Measurements from ENCODE around the gene ZDHHC4. TPM values are rescaled to one million over a fixed set of nuclear protein-coding genes. Genes with fewer than 3 reads are reported as not detected.

ZDHHC4 gene
- total and polyA plus RNA-seq, 2 of the 13 experiments (the other 11 are each of a cell fraction or from before 2014, with no cell fraction given) = 83.2 to 188 TPM

GRCh38 chr7:6636741-6637543, 59.7 kb downstream of the ZDHHC4 start, which contains the start of gene ZNF316 (continued):
- TF ChIP-seq DBP (CRISPR knock-in tag; IDR thresholded peaks at IDR 0.05; ENCODE audit: not compliant biosample characterization) (no peak), ZNF484 (CRISPR knock-in tag; IDR thresholded peaks at IDR 0.05; ENCODE audit: borderline replicate concordance, low read depth) (no peak), ZFP36L1 (CRISPR knock-in tag; IDR thresholded peaks at IDR 0.05) (no peak), ZNF276 (CRISPR knock-in tag; IDR thresholded peaks at IDR 0.05; ENCODE audit: low read depth) (no peak), TBX2 (CRISPR knock-in tag; IDR thresholded peaks at IDR 0.05; ENCODE audit: borderline replicate concordance) (0 out of 2 replicates have a peak, but pooled peaks have one; percentile 19), ZNF382 (CRISPR knock-in tag; IDR thresholded peaks at IDR 0.05; ENCODE audit: borderline replicate concordance) (no peak), EEA1 (CRISPR knock-in tag; IDR thresholded peaks at IDR 0.05; ENCODE audit: borderline replicate concordance) (0 out of 2 replicates have a peak, but pooled peaks have one; percentile 20), ZNF691 (CRISPR knock-in tag; IDR thresholded peaks at IDR 0.05; ENCODE audit: borderline replicate concordance, low read depth) (no peak), ZNF550 (CRISPR knock-in tag; IDR thresholded peaks at IDR 0.05; ENCODE audit: borderline replicate concordance) (no peak), ZFX (CRISPR knock-in tag; IDR thresholded peaks at IDR 0.05; ENCODE audit: low read depth) (peak; percentile 52), ESRRA (CRISPR knock-in tag; IDR thresholded peaks at IDR 0.05; ENCODE audit: low read depth) (no peak), ZNF703 (CRISPR knock-in tag; IDR thresholded peaks at IDR 0.05; ENCODE audit: borderline replicate concordance) (no peak), SALL2 (CRISPR knock-in tag; IDR thresholded peaks at IDR 0.05) (peak; percentile 56), FOXM1 (CRISPR knock-in tag; IDR thresholded peaks at IDR 0.05) (no peak), ZSCAN21 (CRISPR knock-in tag; IDR thresholded peaks at IDR 0.05; ENCODE audit: borderline replicate concordance) (peak; percentile 49; the same call in 1 of the 2 replicates), POLR2G (IDR thresholded peaks at IDR 0.05; ENCODE audit: low read depth, low read length) (peak; percentile 45; the same call in 1 of the 2 replicates), TCF7 (IDR thresholded peaks at IDR 0.05; ENCODE audit: low read depth) (no peak), ZFP82 (CRISPR knock-in tag; IDR thresholded peaks at IDR 0.05; ENCODE audit: borderline replicate concordance) (no peak), ZNF280B (CRISPR knock-in tag; IDR thresholded peaks at IDR 0.05; ENCODE audit: borderline replicate concordance) (no peak), TEAD2 (CRISPR knock-in tag; IDR thresholded peaks at IDR 0.05) (no peak), ZNF260 (CRISPR knock-in tag; IDR thresholded peaks at IDR 0.05; ENCODE audit: borderline replicate concordance, low read depth) (no peak), PCBP1 (IDR thresholded peaks at IDR 0.05; ENCODE audit: borderline replicate concordance, low read depth, low read length) (0 out of 2 replicates have a peak, but pooled peaks have one; percentile 45), GABPB1 (CRISPR knock-in tag; IDR thresholded peaks at IDR 0.05) (peak; percentile 86)
